ENCODE results near the gene RHBDD1. TPM values are rescaled to one million over a fixed set of nuclear protein-coding genes. Genes with fewer than 3 reads are reported as not detected.

RHBDD1 gene
- total RNA-seq, 2 donors from 2014 or later = 10.2 to 17.3 TPM

GRCh38 chr2:227030789-227031188 is 194.9 kb downstream of the RHBDD1 start:
- ATAC-seq (ENCODE audit: insufficient number of reproducible peaks, low FRiP score, low read depth) (no peak), DNase-seq (ENCODE audit: low spot score) (no peak)
- no peak overlapping the region for H3K4me3 ChIP-seq
- no peaks in the 10 kb centered on the region for H3K4me1 ChIP-seq (ENCODE audit: control insufficient read depth in 1 of 2, low read depth in 2 of 2)
- H3K27me3 ChIP-seq (replicated peaks; ENCODE audit: insufficient read depth) = no peaks in the 10 kb centered on the region
- TF ChIP-seq CTCF (IDR thresholded peaks at IDR 0.05) = no peak
- no peaks in the 10 kb centered on the region for H3K9me3 ChIP-seq
- peaks cover 6% of the 10 kb centered on the region for H3K36me3 ChIP-seq
- H3K27ac ChIP-seq = no peak overlapping the region

GRCh38 chr2:227031379-227031778 is 195.5 kb downstream of the RHBDD1 start:
- Histone ChIP-seq H3K27ac (no peak overlapping the region), H3K4me3 (no peak overlapping the region), H3K36me3 (peaks cover 6% of the 10 kb centered on the region), H3K9me3 (no peaks in the 10 kb centered on the region), H3K27me3 (replicated peaks; ENCODE audit: insufficient read depth) (no peaks in the 10 kb centered on the region), H3K4me1 (ENCODE audit: control insufficient read depth in 1 of 2, low read depth in 2 of 2) (no peaks in the 10 kb centered on the region)
- DNase-seq (ENCODE audit: low spot score) (no peak), ATAC-seq (ENCODE audit: insufficient number of reproducible peaks, low FRiP score, low read depth) (no peak)
- no peak for TF ChIP-seq CTCF (IDR thresholded peaks at IDR 0.05)

GRCh38 chr2:227033471-227034148 is 197.8 kb downstream of the RHBDD1 start:
- no peak for TF ChIP-seq CTCF (IDR thresholded peaks at IDR 0.05)
- Histone ChIP-seq H3K4me3 (no peak overlapping the region), H3K36me3 (peaks cover 6% of the 10 kb centered on the region), H3K4me1 (ENCODE audit: control insufficient read depth in 1 of 2, low read depth in 2 of 2) (no peaks in the 10 kb centered on the region), H3K27me3 (replicated peaks; ENCODE audit: insufficient read depth) (no peaks in the 10 kb centered on the region), H3K27ac (no peak overlapping the region), H3K9me3 (no peaks in the 10 kb centered on the region)
- DNase-seq (ENCODE audit: low spot score) (no peak), ATAC-seq (ENCODE audit: insufficient number of reproducible peaks, low FRiP score, low read depth) (no peak)

GRCh38 chr2:227035711-227036367 is 200.0 kb downstream of the RHBDD1 start:
- Histone ChIP-seq H3K4me1 (ENCODE audit: control insufficient read depth in 1 of 2, low read depth in 2 of 2) (no peaks in the 10 kb centered on the region), H3K27ac (no peak overlapping the region), H3K4me3 (no peak overlapping the region), H3K9me3 (no peaks in the 10 kb centered on the region), H3K36me3 (peaks cover 6% of the 10 kb centered on the region), H3K27me3 (replicated peaks; ENCODE audit: insufficient read depth) (no peaks in the 10 kb centered on the region)
- DNase-seq (ENCODE audit: low spot score) (no peak), ATAC-seq (ENCODE audit: insufficient number of reproducible peaks, low FRiP score, low read depth) (no peak)
- no peak for TF ChIP-seq CTCF (IDR thresholded peaks at IDR 0.05)

- Histone ChIP-seq H3K27me3 (replicated peaks; ENCODE audit: insufficient read depth) (no peaks in the 10 kb centered on the region), H3K4me1 (ENCODE audit: control insufficient read depth in 1 of 2, low read depth in 2 of 2) (no peaks in the 10 kb centered on the region), H3K9me3 (no peaks in the 10 kb centered on the region), H3K4me3 (no peak overlapping the region), H3K36me3 (peaks cover 6% of the 10 kb centered on the region), H3K27ac (no peak overlapping the region)
- TF ChIP-seq CTCF (IDR thresholded peaks at IDR 0.05) = no peak
- ATAC-seq (ENCODE audit: insufficient number of reproducible peaks, low FRiP score, low read depth) (no peak), DNase-seq (ENCODE audit: low spot score) (no peak)
Observed at GRCh38 chr2:227036527-227036926, 200.7 kb downstream of the RHBDD1 start.
